ENCODE results near the gene ETV6.

GRCh38 chr12:11731455-11731854 is 82.0 kb downstream of the ETV6 start:
- TF ChIP-seq, protein P1, sequence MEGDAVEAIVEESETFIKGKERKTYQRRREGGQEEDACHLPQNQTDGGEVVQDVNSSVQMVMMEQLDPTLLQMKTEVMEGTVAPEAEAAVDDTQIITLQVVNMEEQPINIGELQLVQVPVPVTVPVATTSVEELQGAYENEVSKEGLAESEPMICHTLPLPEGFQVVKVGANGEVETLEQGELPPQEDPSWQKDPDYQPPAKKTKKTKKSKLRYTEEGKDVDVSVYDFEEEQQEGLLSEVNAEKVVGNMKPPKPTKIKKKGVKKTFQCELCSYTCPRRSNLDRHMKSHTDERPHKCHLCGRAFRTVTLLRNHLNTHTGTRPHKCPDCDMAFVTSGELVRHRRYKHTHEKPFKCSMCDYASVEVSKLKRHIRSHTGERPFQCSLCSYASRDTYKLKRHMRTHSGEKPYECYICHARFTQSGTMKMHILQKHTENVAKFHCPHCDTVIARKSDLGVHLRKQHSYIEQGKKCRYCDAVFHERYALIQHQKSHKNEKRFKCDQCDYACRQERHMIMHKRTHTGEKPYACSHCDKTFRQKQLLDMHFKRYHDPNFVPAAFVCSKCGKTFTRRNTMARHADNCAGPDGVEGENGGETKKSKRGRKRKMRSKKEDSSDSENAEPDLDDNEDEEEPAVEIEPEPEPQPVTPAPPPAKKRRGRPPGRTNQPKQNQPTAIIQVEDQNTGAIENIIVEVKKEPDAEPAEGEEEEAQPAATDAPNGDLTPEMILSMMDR (IDR thresholded peaks at IDR 0.05) = no peak
- no peak for TF ChIP-seq POLR2A (IDR thresholded peaks at IDR 0.05)

All from lower leg skin (tissue), 3 donors.